IMR-90 (cell line): ENCODE results near the gene CACNG5. TPM values are rescaled to one million over a fixed set of nuclear protein-coding genes. Genes with fewer than 3 reads are reported as not detected.

Experiments used
- ATAC-seq: fragments of 200-7000 bp; cut with Tn5 transposase; 2 replicates; pipeline ENCODE4 v1.9.1; 2020; ENCODE audit warnings: low read depth, mild to moderate bottlenecking, moderate library complexity
- BruUV-seq: library from RNA; stranded (reverse); fragments of 400-500 nt; replicated peaks from 2 replicates; lab custom pipeline; 2021; lab: Mats Ljungman, UMichigan
- CTCF ChIA-PET: fragments of 300-600 bp; formaldehyde crosslinking; extraction: SDS; loops from one replicate; lab custom pipeline; 2021; ENCODE audit warnings: antibody characterized with exemption; lab: Yijun Ruan, JAX
- POLR2A ChIA-PET: fragments of 300-600 bp; sonication (Branson Sonifier 250); formaldehyde crosslinking; loops from one replicate; lab custom pipeline; 2022; ENCODE audit warnings: antibody characterized with exemption; ENCODE audit not compliant: unreplicated experiment; lab: Charles Lee
- DNase-seq: peaks from one replicate; pipeline ENCODE4 v3.0.0; 2013
- H2AFZ ChIP-seq: replicated peaks from 2 replicates; pipeline ENCODE3; 2013; ENCODE audit warnings: low read length, mild to moderate bottlenecking; ENCODE audit not compliant: poor library complexity
- H2AK5ac ChIP-seq: 2 replicates; pipeline ENCODE4 v1.6.1; 2013; ENCODE audit warnings: low read depth, low read length, inconsistent platforms
- H2AK9ac ChIP-seq: replicated peaks from 2 replicates; pipeline ENCODE3; 2013; ENCODE audit warnings: mild to moderate bottlenecking, low read depth, low read length, moderate library complexity; ENCODE audit not compliant: poor library complexity
- H2BK120ac ChIP-seq: 2 replicates; pipeline ENCODE4 v1.6.1; 2013; ENCODE audit warnings: low read depth, low read length, inconsistent platforms
- H2BK15ac ChIP-seq: 3 replicates; pipeline ENCODE4 v1.6.1; 2013; ENCODE audit warnings: low read depth, low read length, inconsistent platforms
- H2BK20ac ChIP-seq: 2 replicates; pipeline ENCODE4 v1.6.1; 2013; ENCODE audit warnings: low read depth, mild to moderate bottlenecking, inconsistent platforms, low read length, moderate library complexity
- H2BK5ac ChIP-seq: 2 replicates; pipeline ENCODE4 v1.6.1; 2013; ENCODE audit warnings: mild to moderate bottlenecking, low read depth, low read length, inconsistent platforms; ENCODE audit not compliant: poor library complexity, severe bottlenecking
- H3K14ac ChIP-seq: replicated peaks from 2 replicates; pipeline ENCODE4 v1.6.1; 2013; ENCODE audit warnings: low read depth, low read length, inconsistent platforms
- H3K18ac ChIP-seq: 2 replicates; pipeline ENCODE4 v1.6.1; 2013; ENCODE audit warnings: low read depth, low read length, control low read depth
- H3K23ac ChIP-seq: 2 replicates; pipeline ENCODE4 v1.6.1; 2013; ENCODE audit warnings: low read depth, low read length, inconsistent platforms
- H3K27ac ChIP-seq: 2 replicates; pipeline ENCODE4 v1.5.1; 2013; ENCODE audit warnings: mild to moderate bottlenecking, control low read depth, low read length; ENCODE audit not compliant: insufficient read depth
- H3K27me3 ChIP-seq: 2 replicates; pipeline ENCODE4 v1.6.1; 2013; ENCODE audit warnings: low read length; ENCODE audit not compliant: control insufficient read depth, insufficient read depth
- H3K36me3 ChIP-seq: 2 replicates; pipeline ENCODE4 v1.6.1; 2013; ENCODE audit warnings: low read length, mixed read lengths; ENCODE audit not compliant: control insufficient read depth, insufficient read depth
- H3K4ac ChIP-seq: 2 replicates; pipeline ENCODE4 v1.6.1; 2013; ENCODE audit warnings: low read depth, low read length, inconsistent platforms
- H3K4me1 ChIP-seq: 2 replicates; pipeline ENCODE4 v1.6.1; 2013; ENCODE audit warnings: low read length, mixed read lengths; ENCODE audit not compliant: control insufficient read depth, insufficient read depth
- H3K4me2 ChIP-seq: 2 replicates; pipeline ENCODE4 v1.6.1; 2013; ENCODE audit warnings: low read depth, mild to moderate bottlenecking, control low read depth, low read length, moderate library complexity
- H3K4me3 ChIP-seq: 2 replicates; pipeline ENCODE4 v1.5.1; 2013; ENCODE audit warnings: low read depth, mild to moderate bottlenecking, control low read depth, low read length, moderate library complexity; ENCODE audit not compliant: insufficient read depth
- H3K56ac ChIP-seq: 2 replicates; pipeline ENCODE4 v1.6.1; 2013; ENCODE audit warnings: low read length, inconsistent platforms; ENCODE audit not compliant: insufficient read depth; ENCODE audit errors: extremely low read depth
- H3K79me1 ChIP-seq, 2 experiments: 2 replicates each; pipeline ENCODE4 v1.6.1; 2013; ENCODE audit warnings: low read length in 2 of 2, inconsistent platforms in 1 of 2, low read depth in 1 of 2
- H3K9ac ChIP-seq: 2 replicates; pipeline ENCODE4 v1.6.1; 2013; ENCODE audit warnings: low read depth, low read length, control low read depth
- H3K9me1 ChIP-seq: 2 replicates; pipeline ENCODE4 v1.6.1; 2013; ENCODE audit warnings: low read length, inconsistent platforms; ENCODE audit not compliant: insufficient read depth
- H3K9me3 ChIP-seq: 2 replicates; pipeline ENCODE4 v1.6.1; 2013; ENCODE audit warnings: low read length; ENCODE audit not compliant: control insufficient read depth, insufficient read depth
- H4K20me1 ChIP-seq: 2 replicates; pipeline ENCODE4 v1.6.1; 2013; ENCODE audit warnings: low read length, inconsistent platforms; ENCODE audit not compliant: insufficient read depth
- H4K5ac ChIP-seq: 2 replicates; pipeline ENCODE4 v1.6.1; 2013; ENCODE audit warnings: mild to moderate bottlenecking, low read depth, low read length, control low read depth
- H4K8ac ChIP-seq, 2 experiments: 2 replicates each; pipeline ENCODE4 v1.6.1; 2013; ENCODE audit warnings: low read depth in 2 of 2, low read length in 2 of 2, control low read depth in 1 of 2, inconsistent platforms in 1 of 2
- H4K91ac ChIP-seq: 2 replicates; pipeline ENCODE4 v1.6.1; 2013; ENCODE audit warnings: low read depth, low read length, inconsistent platforms; ENCODE audit not compliant: insufficient read depth
- CHD1 ChIP-seq: IDR thresholded peaks from 2 replicates; pipeline ENCODE4 v1.6.1; 2012; ENCODE audit warnings: low read depth, low read length, improper control_type of control experiment
- FOS ChIP-seq: fragments of 150-350 bp; IDR thresholded peaks from 2 replicates; pipeline ENCODE4 v1.6.1; 2016; ENCODE audit warnings: low read depth, low read length
- MAFK ChIP-seq: IDR thresholded peaks from 2 replicates; pipeline ENCODE4 v1.6.1; 2012; ENCODE audit warnings: low read depth, low read length, improper control_type of control experiment
- NFE2L2 ChIP-seq: fragments of 150-350 bp; IDR thresholded peaks from 2 replicates; pipeline ENCODE4 v1.6.1; 2016; ENCODE audit warnings: low read depth, mild to moderate bottlenecking, low read length
- RAD21 ChIP-seq: IDR thresholded peaks from 2 replicates; pipeline ENCODE4 v1.6.1; 2012; ENCODE audit warnings: low read length, improper control_type of control experiment
- SMC3 ChIP-seq: fragments of 150-350 bp; IDR thresholded peaks from 2 replicates; pipeline ENCODE4 v1.6.1; 2016; ENCODE audit warnings: low read depth, mild to moderate bottlenecking, antibody characterized with exemption, low read length, moderate library complexity
- WGBS, 2 experiments: methylation state at CpG; one replicate each; pipeline versions ENCODE4 v1.1.5 to v1.1.7; 2013; ENCODE audit warnings: missing lambda C conversion rate in 2 of 2; ENCODE audit not compliant: insufficient read length in 1 of 2; ENCODE audit errors: extremely low coverage in 2 of 2; 5-methylcytosine and 5-hydroxymethylcytosine counted together
- dilution Hi-C: fragments of 300-500 bp; cut with HindIII; formaldehyde crosslinking; loops from one replicate; pipeline ENCODE4 v1.14.3; 2018; ENCODE audit warnings: low sequenced_read_pairs; ENCODE audit not compliant: unreplicated experiment
- in situ Hi-C: fragments of 300-500 bp; cut with MboI; formaldehyde crosslinking; loops from 3 replicates; pipeline ENCODE4 v1.14.3; 2019; ENCODE audit warnings: low sequenced_read_pairs, inconsistent platforms, mixed read lengths
- intact Hi-C: fragments of 100-400 bp; cut with micrococcal nuclease; formaldehyde crosslinking; loops from 2 replicates; pipeline ENCODE4 v1.10.0; 2022
- polyA plus RNA-seq, 3 experiments: library from polyadenylated mRNA; depleted of rRNA; stranded (reverse); fragments of >200 nt; gene quantifications; 2 replicates each; pipeline ENCODE4 v1.2.3, GENCODE V29; 2012; ENCODE audit warnings: low replicate concordance in 1 of 3
- total RNA-seq: library from RNA; depleted of rRNA; stranded (reverse); fragments of >200 nt; gene quantifications from 2 replicates; pipeline ENCODE4 v1.2.3, GENCODE V29; 2012
- TF ChIP-seq, protein P1 (sequence below): conservative IDR thresholded peaks from 2 replicates; pipeline ENCODE4 v1.5.1; 2012; ENCODE audit warnings: mild to moderate bottlenecking, low read depth, low read length, improper control_type of control experiment

CACNG5 gene
- total and polyA plus RNA-seq, 2 of the 4 experiments (the other 2 are of a cell fraction) = not detected

DNA sequence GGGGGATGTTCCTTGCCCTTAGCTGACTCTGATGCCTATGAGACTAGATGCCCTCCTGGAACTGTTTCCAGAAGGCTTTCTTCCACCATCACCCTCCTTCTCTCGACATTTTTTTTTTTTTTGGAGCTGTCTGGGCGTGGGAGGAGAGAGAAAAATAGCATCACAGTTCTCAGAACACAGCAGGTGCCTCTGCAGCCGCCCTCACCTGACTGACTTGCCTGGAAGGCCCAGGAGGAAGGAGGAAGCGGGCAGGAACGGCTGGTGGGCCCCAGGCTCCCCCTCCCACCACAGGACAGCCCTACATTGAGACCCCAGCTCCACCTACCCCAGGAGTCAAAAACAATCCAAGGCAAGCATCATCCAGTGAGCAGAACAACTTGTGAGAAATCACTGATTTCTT lies 20.3 kb upstream of the CACNG5 start:
- Histone ChIP-seq H3K4ac (no peak overlapping the region), H3K9ac (no peak overlapping the region), H3K4me1 (no peaks in the 10 kb centered on the region), H3K56ac (no peak overlapping the region), H3K23ac (no peak overlapping the region), H3K9me3 (peaks cover 9% of the 10 kb centered on the region; the same call in 1 of the 2 replicates), H2BK120ac (no peak overlapping the region), H4K91ac (no peak overlapping the region), H2BK5ac (no peak overlapping the region), H3K4me2 (no peak overlapping the region), H3K14ac (no peak overlapping the region), H3K9me1 (no peaks in the 10 kb centered on the region), H3K79me1 (no peaks in the 10 kb centered on the region), H2AK5ac (no peak overlapping the region), H2BK20ac (no peak overlapping the region), H3K36me3 (no peaks in the 10 kb centered on the region), H3K4me3 (no peak overlapping the region), H2AK9ac (no peak overlapping the region), H3K27me3 (peaks cover 1% of the 10 kb centered on the region; the same call in 1 of the 2 replicates), H4K20me1 (no peaks in the 10 kb centered on the region; the same call in 1 of the 2 replicates), H4K8ac (no peak overlapping the region), H2AFZ (no peak overlapping the region), H4K5ac (no peak overlapping the region), H3K18ac (no peak overlapping the region), H3K27ac (no peak overlapping the region), H2BK15ac (no peak overlapping the region)
- BruUV-seq = no TSS peak
- dilution Hi-C loops = no loop called here
- ChIA-PET POLR2A (no interaction called here), CTCF (no interaction called here)
- ATAC-seq (no peak), DNase-seq (no peak)
- TF ChIP-seq NFE2L2 (no peak), CHD1 (no peak), RAD21 (no peak), FOS (no peak), SMC3 (no peak), MAFK (no peak)
- TF ChIP-seq, protein P1, sequence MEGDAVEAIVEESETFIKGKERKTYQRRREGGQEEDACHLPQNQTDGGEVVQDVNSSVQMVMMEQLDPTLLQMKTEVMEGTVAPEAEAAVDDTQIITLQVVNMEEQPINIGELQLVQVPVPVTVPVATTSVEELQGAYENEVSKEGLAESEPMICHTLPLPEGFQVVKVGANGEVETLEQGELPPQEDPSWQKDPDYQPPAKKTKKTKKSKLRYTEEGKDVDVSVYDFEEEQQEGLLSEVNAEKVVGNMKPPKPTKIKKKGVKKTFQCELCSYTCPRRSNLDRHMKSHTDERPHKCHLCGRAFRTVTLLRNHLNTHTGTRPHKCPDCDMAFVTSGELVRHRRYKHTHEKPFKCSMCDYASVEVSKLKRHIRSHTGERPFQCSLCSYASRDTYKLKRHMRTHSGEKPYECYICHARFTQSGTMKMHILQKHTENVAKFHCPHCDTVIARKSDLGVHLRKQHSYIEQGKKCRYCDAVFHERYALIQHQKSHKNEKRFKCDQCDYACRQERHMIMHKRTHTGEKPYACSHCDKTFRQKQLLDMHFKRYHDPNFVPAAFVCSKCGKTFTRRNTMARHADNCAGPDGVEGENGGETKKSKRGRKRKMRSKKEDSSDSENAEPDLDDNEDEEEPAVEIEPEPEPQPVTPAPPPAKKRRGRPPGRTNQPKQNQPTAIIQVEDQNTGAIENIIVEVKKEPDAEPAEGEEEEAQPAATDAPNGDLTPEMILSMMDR = no peak
- in situ Hi-C loops = no loop called here
- intact Hi-C loops = no loop called here
- 60% methylated on average over 1 of the region's 5 CpGs; no CpG with 5 or more reads in 1 of the 2 experiments for WGBS, 2 experiments
